GM23338 (cell line): ENCODE results near the gene AGXT. TPM values are rescaled to one million over a fixed set of nuclear protein-coding genes. Genes with fewer than 3 reads are reported as not detected.

Experiments
- ATAC-seq: fragments of 200-7000 bp; cut with Tn5 transposase; 3 replicates; pipeline ENCODE4 v1.9.1; 2020
- DNase-seq: peaks from one replicate; pipeline ENCODE4 v3.0.0-alpha.2; 2015; ENCODE audit warnings: low spot score
- H2AFZ ChIP-seq: fragments of 200-600 bp; sonication (generic); 2 replicates; pipeline ENCODE4 v1.8.0; 2016; ENCODE audit warnings: antibody characterized with exemption, mild to moderate bottlenecking, moderate library complexity
- H3F3A ChIP-seq: fragments of 200-600 bp; sonication (generic); replicated peaks from 2 replicates; pipeline ENCODE4 v1.8.0; 2017; ENCODE audit warnings: antibody characterized with exemption, mixed run types, low read depth
- H3K27ac ChIP-seq: fragments of 200-600 bp; sonication (generic); 2 replicates; pipeline ENCODE4 v1.6.1; 2016; ENCODE audit warnings: low read depth
- H3K27me3 ChIP-seq: fragments of 200-600 bp; sonication (generic); 2 replicates; pipeline ENCODE4 v1.8.0; 2016; ENCODE audit warnings: mild to moderate bottlenecking, mixed run types, moderate library complexity; ENCODE audit not compliant: insufficient read depth
- H3K36me3 ChIP-seq: fragments of 200-600 bp; sonication (generic); 2 replicates; pipeline ENCODE4 v1.8.0; 2016; ENCODE audit warnings: mild to moderate bottlenecking; ENCODE audit not compliant: insufficient read depth
- H3K4me1 ChIP-seq: fragments of 200-600 bp; sonication (generic); 2 replicates; pipeline ENCODE4 v1.8.0; 2016; ENCODE audit warnings: mild to moderate bottlenecking, moderate library complexity; ENCODE audit not compliant: insufficient read depth
- H3K4me2 ChIP-seq: fragments of 200-600 bp; sonication (generic); 2 replicates; pipeline ENCODE4 v1.7.1; 2017; ENCODE audit warnings: mixed run types
- H3K4me3 ChIP-seq: fragments of 200-600 bp; sonication (generic); 2 replicates; pipeline ENCODE4 v1.6.1; 2016; ENCODE audit warnings: mixed run types
- H3K79me2 ChIP-seq: fragments of 200-600 bp; sonication (generic); replicated peaks from 2 replicates; pipeline ENCODE4 v1.8.0; 2017; ENCODE audit warnings: mild to moderate bottlenecking; ENCODE audit not compliant: insufficient read depth
- H3K9me2 ChIP-seq: fragments of 200-600 bp; sonication (generic); 2 replicates; pipeline ENCODE4 v1.8.0; 2017; ENCODE audit not compliant: insufficient read depth
- H4K20me1 ChIP-seq: fragments of 200-600 bp; sonication (generic); replicated peaks from 2 replicates; pipeline ENCODE4 v1.8.0; 2017; ENCODE audit warnings: mild to moderate bottlenecking; ENCODE audit not compliant: insufficient read depth
- H3K27ac Mint-ChIP-seq: 2 replicates; pipeline ENCODE4 v1.8.0; 2020; ENCODE audit warnings: inconsistent platforms, mild to moderate bottlenecking, moderate library complexity, mixed read lengths
- H3K27me3 Mint-ChIP-seq: 3 replicates; pipeline ENCODE4 v1.8.0; 2022; ENCODE audit warnings: low read depth, mild to moderate bottlenecking, moderate library complexity, mixed read lengths, inconsistent platforms; ENCODE audit not compliant: insufficient read depth, poor library complexity
- H3K36me3 Mint-ChIP-seq: 3 replicates; pipeline ENCODE4 v1.8.0; 2021; ENCODE audit warnings: low read depth, mild to moderate bottlenecking, inconsistent platforms, moderate library complexity, mixed read lengths
- H3K4me1 Mint-ChIP-seq: 3 replicates; pipeline ENCODE4 v1.8.0; 2020; ENCODE audit warnings: mild to moderate bottlenecking, inconsistent platforms, mixed read lengths
- H3K4me3 Mint-ChIP-seq: 3 replicates; pipeline ENCODE4 v1.8.0; 2021; ENCODE audit warnings: moderate library complexity, mild to moderate bottlenecking, inconsistent platforms, mixed read lengths
- H3K9me3 Mint-ChIP-seq: 3 replicates; pipeline ENCODE4 v1.8.0; 2020; ENCODE audit warnings: moderate library complexity, mild to moderate bottlenecking, inconsistent platforms, mixed read lengths
- CREB1 ChIP-seq: fragments of 250-450 bp; sonication (Bioruptor Pico); IDR thresholded peaks from 2 replicates; pipeline ENCODE4 v1.5.0; 2020; ENCODE audit warnings: low read depth, mild to moderate bottlenecking, moderate library complexity
- CTCF ChIP-seq, 2 experiments: fragments of 200-600 bp in 1 of 2; sonication (generic) in 1 of 2; conservative IDR thresholded peaks; 2 replicates each; pipeline versions ENCODE4 v1.5.1 to v1.6.1; 2016 to 2017; ENCODE audit warnings: antibody characterized with exemption in 2 of 2, low read depth in 2 of 2, mild to moderate bottlenecking in 2 of 2, moderate library complexity in 1 of 2
- EZH2 ChIP-seq: fragments of 200-600 bp; sonication (generic); IDR thresholded peaks from one replicate; pipeline ENCODE4 v1.8.0; 2017; ENCODE audit warnings: antibody characterized with exemption, mild to moderate bottlenecking, low read depth; ENCODE audit not compliant: unreplicated experiment
- EZH2phosphoT487 ChIP-seq: fragments of 200-600 bp; sonication (generic); IDR thresholded peaks from one replicate; pipeline ENCODE4 v1.8.1; 2018; ENCODE audit warnings: antibody characterized with exemption; ENCODE audit not compliant: unreplicated experiment
- JUNB ChIP-seq: IDR thresholded peaks from one replicate; pipeline ENCODE4 v1.6.1; 2016; ENCODE audit warnings: antibody characterized with exemption; ENCODE audit not compliant: unreplicated experiment
- NANOG ChIP-seq: IDR thresholded peaks from 2 replicates; pipeline ENCODE4 v1.6.1; 2016; ENCODE audit warnings: antibody characterized with exemption, borderline replicate concordance
- POLR2AphosphoS5 ChIP-seq: IDR thresholded peaks from 2 replicates; pipeline ENCODE4 v1.6.1; 2016; ENCODE audit warnings: antibody characterized with exemption, low read depth
- STAT1 ChIP-seq: IDR thresholded peaks from one replicate; pipeline ENCODE4 v1.6.1; 2016; ENCODE audit warnings: antibody characterized with exemption; ENCODE audit not compliant: unreplicated experiment
- ZNF114 ChIP-seq: fragments of 250-450 bp; sonication (Bioruptor Pico); IDR thresholded peaks from 2 replicates; pipeline ENCODE4 v1.5.0; 2020; ENCODE audit warnings: mild to moderate bottlenecking, moderate library complexity
- ZNF331 ChIP-seq: fragments of 250-450 bp; sonication (Bioruptor Pico); IDR thresholded peaks from 2 replicates; pipeline ENCODE4 v1.5.0; 2020; ENCODE audit warnings: low read depth, mild to moderate bottlenecking, moderate library complexity
- ZNF462 ChIP-seq: fragments of 250-450 bp; sonication (Bioruptor Pico); IDR thresholded peaks from 2 replicates; pipeline ENCODE4 v1.5.0; 2020; ENCODE audit warnings: mild to moderate bottlenecking, moderate library complexity
- polyA plus RNA-seq: library from polyadenylated mRNA; unstranded; fragments of >200 nt; fragmentation: Nextera tagmentation; extraction: Ambion mirVana; gene quantifications from 2 replicates; pipeline ENCODE4 v1.2.1, GENCODE V29; 2016
- total RNA-seq: library from RNA; depleted of rRNA; stranded (reverse); fragments of >200 nt; shearing (Covaris generic); gene quantifications from 2 replicates; pipeline ENCODE4 v1.2.3, GENCODE V29; 2014
- TF ChIP-seq, protein P1 (sequence below): IDR thresholded peaks from one replicate; pipeline ENCODE4 v1.6.1; 2018; ENCODE audit warnings: antibody characterized with exemption; ENCODE audit not compliant: unreplicated experiment
- TF ChIP-seq, protein P2 (sequence below): IDR thresholded peaks from 2 replicates; pipeline ENCODE4 v1.6.1; 2016; ENCODE audit warnings: antibody characterized with exemption

Gene AGXT
- total and polyA plus RNA-seq, 2 experiments from 2014 or later: not detected

- H3K4me1 ChIP-seq: no peaks in the 10 kb centered on the region
- no peaks in the 10 kb centered on the region for H3K36me3 Mint-ChIP-seq
- H3K27me3 Mint-ChIP-seq: peaks cover 5% of the 10 kb centered on the region
- no peaks in the 10 kb centered on the region for H3F3A ChIP-seq
- H3K4me1 Mint-ChIP-seq: 0 out of 3 replicates have a peak, but pooled peaks cover 2% of the 10 kb centered on the region
- H3K4me3 Mint-ChIP-seq: no peak overlapping the region
- no peak for TF ChIP-seq CREB1 (CRISPR knock-in tag)
- TF ChIP-seq EZH2: no peak
- no peak for TF ChIP-seq POLR2AphosphoS5
- no peak for TF ChIP-seq JUNB
- no peak for TF ChIP-seq CTCF (conservative IDR thresholded peaks at IDR 0.05; ENCODE audit: low read depth in 2 of 2)
- TF ChIP-seq, protein P1, sequence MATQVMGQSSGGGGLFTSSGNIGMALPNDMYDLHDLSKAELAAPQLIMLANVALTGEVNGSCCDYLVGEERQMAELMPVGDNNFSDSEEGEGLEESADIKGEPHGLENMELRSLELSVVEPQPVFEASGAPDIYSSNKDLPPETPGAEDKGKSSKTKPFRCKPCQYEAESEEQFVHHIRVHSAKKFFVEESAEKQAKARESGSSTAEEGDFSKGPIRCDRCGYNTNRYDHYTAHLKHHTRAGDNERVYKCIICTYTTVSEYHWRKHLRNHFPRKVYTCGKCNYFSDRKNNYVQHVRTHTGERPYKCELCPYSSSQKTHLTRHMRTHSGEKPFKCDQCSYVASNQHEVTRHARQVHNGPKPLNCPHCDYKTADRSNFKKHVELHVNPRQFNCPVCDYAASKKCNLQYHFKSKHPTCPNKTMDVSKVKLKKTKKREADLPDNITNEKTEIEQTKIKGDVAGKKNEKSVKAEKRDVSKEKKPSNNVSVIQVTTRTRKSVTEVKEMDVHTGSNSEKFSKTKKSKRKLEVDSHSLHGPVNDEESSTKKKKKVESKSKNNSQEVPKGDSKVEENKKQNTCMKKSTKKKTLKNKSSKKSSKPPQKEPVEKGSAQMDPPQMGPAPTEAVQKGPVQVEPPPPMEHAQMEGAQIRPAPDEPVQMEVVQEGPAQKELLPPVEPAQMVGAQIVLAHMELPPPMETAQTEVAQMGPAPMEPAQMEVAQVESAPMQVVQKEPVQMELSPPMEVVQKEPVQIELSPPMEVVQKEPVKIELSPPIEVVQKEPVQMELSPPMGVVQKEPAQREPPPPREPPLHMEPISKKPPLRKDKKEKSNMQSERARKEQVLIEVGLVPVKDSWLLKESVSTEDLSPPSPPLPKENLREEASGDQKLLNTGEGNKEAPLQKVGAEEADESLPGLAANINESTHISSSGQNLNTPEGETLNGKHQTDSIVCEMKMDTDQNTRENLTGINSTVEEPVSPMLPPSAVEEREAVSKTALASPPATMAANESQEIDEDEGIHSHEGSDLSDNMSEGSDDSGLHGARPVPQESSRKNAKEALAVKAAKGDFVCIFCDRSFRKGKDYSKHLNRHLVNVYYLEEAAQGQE: no peak
- TF ChIP-seq STAT1: no peak
- TF ChIP-seq ZNF331: no peak
- TF ChIP-seq ZNF462 (CRISPR knock-in tag): no peak
- no peak for TF ChIP-seq ZNF114
- TF ChIP-seq, protein P2, sequence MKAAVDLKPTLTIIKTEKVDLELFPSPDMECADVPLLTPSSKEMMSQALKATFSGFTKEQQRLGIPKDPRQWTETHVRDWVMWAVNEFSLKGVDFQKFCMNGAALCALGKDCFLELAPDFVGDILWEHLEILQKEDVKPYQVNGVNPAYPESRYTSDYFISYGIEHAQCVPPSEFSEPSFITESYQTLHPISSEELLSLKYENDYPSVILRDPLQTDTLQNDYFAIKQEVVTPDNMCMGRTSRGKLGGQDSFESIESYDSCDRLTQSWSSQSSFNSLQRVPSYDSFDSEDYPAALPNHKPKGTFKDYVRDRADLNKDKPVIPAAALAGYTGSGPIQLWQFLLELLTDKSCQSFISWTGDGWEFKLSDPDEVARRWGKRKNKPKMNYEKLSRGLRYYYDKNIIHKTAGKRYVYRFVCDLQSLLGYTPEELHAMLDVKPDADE: no peak
- no peak for TF ChIP-seq EZH2phosphoT487
- no peak for TF ChIP-seq NANOG
- no peaks in the 10 kb centered on the region for H3K36me3 ChIP-seq
- H3K4me3 ChIP-seq: no peak overlapping the region
- H3K27me3 ChIP-seq: no peaks in the 10 kb centered on the region
- H3K9me2 ChIP-seq: no peaks in the 10 kb centered on the region
- H4K20me1 ChIP-seq: no peaks in the 10 kb centered on the region
- H3K79me2 ChIP-seq: no peaks in the 10 kb centered on the region
- DNase-seq (no peak), ATAC-seq (no peak)
- no peak overlapping the region for H3K4me2 ChIP-seq
- H3K9me3 Mint-ChIP-seq: no peaks in the 10 kb centered on the region
- H2AFZ ChIP-seq: no peak overlapping the region
- no peak overlapping the region for H3K27ac ChIP-seq
- no peak overlapping the region for H3K27ac Mint-ChIP-seq
Observed at GRCh38 chr2:240922245-240922981, 53.8 kb downstream of the AGXT start.
